HEK293T (cell line): Measurements from ENCODE around the gene DMAP1.

Experiments used
- CTCF ChIA-PET: fragments of 350-600 bp; formaldehyde crosslinking; extraction: SDS; loops from one replicate; lab custom pipeline; 2021; ENCODE audit warnings: antibody characterized with exemption, inconsistent platforms; lab: Yijun Ruan, JAX
- POLR2A ChIA-PET: fragments of 350-600 bp; formaldehyde crosslinking; extraction: SDS; loops from one replicate; lab custom pipeline; 2020; ENCODE audit warnings: antibody characterized with exemption, inconsistent platforms; lab: Yijun Ruan, JAX
- DNase-seq: peaks from one replicate; pipeline ENCODE4 v3.0.0; 2012; ENCODE audit warnings: mixed read lengths; ENCODE audit errors: extremely low spot score
- ARNT ChIP-seq: fragments of 450-650 bp; IDR thresholded peaks from 2 replicates; pipeline ENCODE4 v1.6.1; 2017; ENCODE audit warnings: mild to moderate bottlenecking
- BHLHE40 ChIP-seq: fragments of 450-650 bp; IDR thresholded peaks from 2 replicates; pipeline ENCODE4 v1.6.1; 2016; ENCODE audit warnings: mild to moderate bottlenecking, moderate library complexity, borderline replicate concordance
- CTBP1 ChIP-seq: fragments of 450-650 bp; IDR thresholded peaks from 2 replicates; pipeline ENCODE4 v1.6.1; 2016; ENCODE audit warnings: borderline replicate concordance
- ELF4 ChIP-seq: fragments of 450-650 bp; IDR thresholded peaks from 2 replicates; pipeline ENCODE4 v1.6.1; 2017; ENCODE audit warnings: antibody characterized with exemption
- FOXA1 ChIP-seq: fragments of 450-650 bp; IDR thresholded peaks from 2 replicates; pipeline ENCODE4 v1.6.1; 2016; ENCODE audit warnings: mild to moderate bottlenecking
- FOXK2 ChIP-seq: fragments of 450-650 bp; IDR thresholded peaks from 2 replicates; pipeline ENCODE4 v1.6.1; 2016; ENCODE audit warnings: mild to moderate bottlenecking
- FOXM1 ChIP-seq: fragments of 450-650 bp; IDR thresholded peaks from 2 replicates; pipeline ENCODE4 v1.6.1; 2017; ENCODE audit warnings: mild to moderate bottlenecking, borderline replicate concordance
- HDGF ChIP-seq: fragments of 450-650 bp; IDR thresholded peaks from 2 replicates; pipeline ENCODE4 v1.6.1; 2017; ENCODE audit warnings: antibody characterized with exemption, borderline replicate concordance
- L3MBTL2 ChIP-seq: fragments of 450-650 bp; conservative IDR thresholded peaks from 2 replicates; pipeline ENCODE4 v1.6.1; 2016; ENCODE audit warnings: mild to moderate bottlenecking
- LEF1 ChIP-seq: fragments of 450-650 bp; IDR thresholded peaks from 2 replicates; pipeline ENCODE4 v1.6.1; 2017; ENCODE audit warnings: mild to moderate bottlenecking, borderline replicate concordance
- NFRKB ChIP-seq: fragments of 450-650 bp; IDR thresholded peaks from 2 replicates; pipeline ENCODE4 v1.6.1; 2016; ENCODE audit warnings: mild to moderate bottlenecking, moderate library complexity
- SP1 ChIP-seq: fragments of 450-650 bp; IDR thresholded peaks from 2 replicates; pipeline ENCODE4 v1.6.1; 2017
- SUZ12 ChIP-seq: fragments of 450-650 bp; IDR thresholded peaks from 2 replicates; pipeline ENCODE4 v1.6.1; 2016; ENCODE audit warnings: mild to moderate bottlenecking
- TARDBP ChIP-seq: fragments of 450-650 bp; IDR thresholded peaks from 2 replicates; pipeline ENCODE4 v1.6.1; 2016
- ZNF384 ChIP-seq: fragments of 450-650 bp; IDR thresholded peaks from 2 replicates; pipeline ENCODE4 v1.6.1; 2016
- TF ChIP-seq, protein P1 (sequence below): fragments of 450-650 bp; IDR thresholded peaks from 2 replicates; pipeline ENCODE4 v1.6.1; 2016

The DMAP1 gene

DNA sequence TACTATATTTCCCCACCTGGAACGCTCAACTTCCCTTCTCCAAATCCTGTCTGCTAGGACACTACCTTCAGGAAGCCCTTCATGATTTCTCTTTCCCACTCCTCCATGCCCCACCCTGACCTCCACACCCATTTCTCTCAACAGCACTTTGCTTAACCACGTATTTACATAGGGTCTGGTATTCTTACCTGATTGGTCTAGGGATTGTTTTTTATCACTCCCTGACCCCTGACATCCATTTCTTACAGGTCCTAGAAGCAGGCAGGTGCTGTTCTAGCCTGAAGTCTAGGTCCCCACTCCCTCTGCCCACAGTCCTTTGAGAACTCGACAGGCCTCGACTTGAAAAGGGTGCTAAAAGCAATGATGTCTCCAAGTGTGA is 47.5 kb downstream of the DMAP1 start:
- ChIA-PET CTCF (no interaction called here), POLR2A (no interaction called here)
- TF ChIP-seq, protein P1, sequence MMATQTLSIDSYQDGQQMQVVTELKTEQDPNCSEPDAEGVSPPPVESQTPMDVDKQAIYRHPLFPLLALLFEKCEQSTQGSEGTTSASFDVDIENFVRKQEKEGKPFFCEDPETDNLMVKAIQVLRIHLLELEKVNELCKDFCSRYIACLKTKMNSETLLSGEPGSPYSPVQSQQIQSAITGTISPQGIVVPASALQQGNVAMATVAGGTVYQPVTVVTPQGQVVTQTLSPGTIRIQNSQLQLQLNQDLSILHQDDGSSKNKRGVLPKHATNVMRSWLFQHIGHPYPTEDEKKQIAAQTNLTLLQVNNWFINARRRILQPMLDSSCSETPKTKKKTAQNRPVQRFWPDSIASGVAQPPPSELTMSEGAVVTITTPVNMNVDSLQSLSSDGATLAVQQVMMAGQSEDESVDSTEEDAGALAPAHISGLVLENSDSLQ = no peak
- no peak for TF ChIP-seq TARDBP
- TF ChIP-seq ARNT = no peak
- no peak for TF ChIP-seq FOXM1
- TF ChIP-seq SUZ12 = no peak
- TF ChIP-seq L3MBTL2 = no peak
- no peak for TF ChIP-seq ZNF384
- TF ChIP-seq ELF4 = no peak
- no peak for TF ChIP-seq SP1
- TF ChIP-seq HDGF = no peak
- TF ChIP-seq CTBP1 = no peak
- no peak for DNase-seq

DNA sequence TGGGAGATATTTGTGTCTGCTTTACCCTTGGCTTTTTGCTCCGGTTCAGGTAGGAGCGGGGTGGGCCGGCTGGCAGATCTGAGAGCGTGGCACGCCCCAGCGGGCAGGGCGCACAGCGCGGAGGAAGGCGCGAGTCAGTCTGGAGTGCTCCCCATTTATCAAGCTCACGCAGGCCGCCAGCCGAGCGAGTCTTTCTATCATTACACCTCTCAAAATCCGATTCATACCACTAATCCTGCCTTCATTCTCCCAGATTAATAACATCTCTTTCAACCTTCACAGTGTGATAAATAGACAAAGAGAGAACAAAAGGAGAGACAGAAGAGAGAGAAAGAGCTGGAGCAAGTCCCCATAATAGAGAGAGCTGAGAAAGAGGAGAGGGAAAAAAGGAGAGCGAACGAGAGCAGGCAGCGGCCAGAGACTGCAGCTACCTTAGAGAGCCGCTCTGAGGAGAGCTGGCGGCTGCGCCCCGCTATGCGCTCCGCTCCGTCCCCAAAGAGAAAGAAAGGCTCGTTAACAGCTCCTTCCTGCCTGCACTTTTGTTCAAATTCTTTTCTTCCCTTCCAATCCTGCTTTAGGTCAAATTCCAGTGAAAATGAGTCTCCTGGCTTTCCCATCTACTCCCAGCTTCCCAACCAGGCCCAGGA is 48.0 kb downstream of the DMAP1 start:
- TF ChIP-seq LEF1 (no peak), ELF4 (no peak), SP1 (no peak), ZNF384 (no peak), TARDBP (no peak), ARNT (no peak), FOXA1 (no peak), L3MBTL2 (no peak), FOXM1 (no peak), CTBP1 (no peak), SUZ12 (no peak)
- ChIA-PET POLR2A (no interaction called here), CTCF (interaction anchor here (0.7 kb wide), 1 partner anchor 33 kb away, joined by 4 read pairs; no protein-coding TSS in a partner anchor)
- DNase-seq = no peak

GRCh38 chr1:44261962-44262361 is 48.7 kb downstream of the DMAP1 start:
- DNase-seq = no peak
- ChIA-PET POLR2A (no interaction called here), CTCF (interaction anchor here (0.7 kb wide), 1 partner anchor 32 kb away, joined by 4 read pairs; no protein-coding TSS in a partner anchor)
- TF ChIP-seq NFRKB (no peak), FOXK2 (no peak), LEF1 (no peak), ZNF384 (no peak)

DNA sequence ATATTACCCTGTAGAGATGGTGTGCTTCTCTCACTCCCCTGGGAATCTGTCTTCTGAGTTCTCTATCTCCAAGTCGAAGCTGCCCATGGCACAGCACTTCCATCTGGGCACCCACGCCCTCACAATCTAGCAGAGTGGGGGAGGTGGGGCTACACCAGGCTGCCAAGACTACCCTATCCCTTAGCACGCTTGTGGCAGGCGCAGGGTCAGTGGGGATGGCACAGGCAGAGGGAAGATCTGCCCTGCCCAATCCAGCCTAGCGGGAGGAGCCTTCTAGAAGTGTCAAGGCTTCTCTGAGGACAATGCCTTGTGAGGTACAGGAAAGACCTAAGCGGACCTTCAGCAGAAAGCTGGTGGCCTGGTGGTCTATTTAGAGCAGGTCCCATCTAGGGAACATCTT is 49.1 kb downstream of the DMAP1 start:
- TF ChIP-seq FOXK2 (no peak), ELF4 (no peak), TARDBP (no peak), NFRKB (no peak), CTBP1 (no peak), ARNT (no peak), L3MBTL2 (no peak), SUZ12 (no peak), BHLHE40 (no peak), ZNF384 (no peak), SP1 (no peak), FOXM1 (no peak), HDGF (no peak)
- TF ChIP-seq, protein P1 = no peak
- ChIA-PET CTCF (no interaction called here), POLR2A (no interaction called here)
- no peak for DNase-seq

DNA sequence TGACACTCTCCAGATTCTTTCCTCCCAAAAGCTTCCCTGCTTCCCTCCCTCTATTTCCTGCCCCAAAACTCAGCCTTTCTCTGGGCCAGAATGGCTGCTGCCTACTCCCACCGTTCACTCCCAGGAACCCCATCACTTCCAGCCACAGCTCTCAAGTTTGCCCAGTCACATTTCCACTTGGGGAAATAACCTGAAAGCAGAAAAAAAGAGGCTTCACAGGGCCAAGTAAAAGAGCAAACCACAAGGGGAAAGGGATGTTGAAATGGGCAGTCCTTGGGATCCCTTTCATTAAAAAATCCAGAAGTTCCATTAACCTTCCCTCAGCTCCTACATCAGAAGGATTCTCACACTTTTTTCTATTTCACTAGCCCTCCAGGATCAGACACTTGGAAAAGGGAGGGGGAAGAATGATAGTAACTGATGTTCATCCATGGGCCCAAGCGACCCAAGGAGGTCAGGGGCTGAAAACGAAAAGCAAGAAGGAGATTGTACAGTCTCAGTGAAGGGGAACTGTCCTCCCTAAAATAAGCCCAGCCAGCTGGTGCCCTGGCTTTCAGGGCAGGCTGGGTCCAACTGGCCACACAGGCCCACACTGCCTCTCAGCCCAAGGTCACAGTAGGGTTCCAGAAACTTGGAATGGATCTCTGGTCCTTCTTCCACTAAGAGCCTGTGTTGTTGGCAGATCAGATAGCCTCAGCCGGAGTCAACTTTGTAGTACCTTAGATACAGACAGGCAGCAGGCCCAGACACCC is 49.7 kb downstream of the DMAP1 start:
- no peak for TF ChIP-seq ARNT
- TF ChIP-seq LEF1 = no peak
- TF ChIP-seq ZNF384 = no peak
- no peak for TF ChIP-seq ELF4
- no peak for TF ChIP-seq BHLHE40
- TF ChIP-seq L3MBTL2 = no peak
- TF ChIP-seq FOXK2 = no peak
- TF ChIP-seq NFRKB = no peak
- TF ChIP-seq, protein P1 = no peak
- no peak for TF ChIP-seq SUZ12
- no peak for TF ChIP-seq TARDBP
- no peak for TF ChIP-seq HDGF
- TF ChIP-seq CTBP1 = no peak
- TF ChIP-seq FOXM1 = no peak
- no peak for TF ChIP-seq SP1
- TF ChIP-seq FOXA1 = no peak
- DNase-seq = no peak
- ChIA-PET POLR2A (no interaction called here), CTCF (no interaction called here)
